GM18907 (cell line): ENCODE results near the gene PDYN.

ENCODE experiments used
- ATAC-seq: cut with Tn5 transposase; IDR thresholded peaks from one replicate; pipeline ENCODE4 v1.9.1; 2021; ENCODE audit warnings: mild to moderate bottlenecking, moderate library complexity; ENCODE audit not compliant: unreplicated experiment

The PDYN gene

GRCh38 chr20:1995531-1996310 is 1.9 kb upstream of the PDYN start:
- no peak for ATAC-seq

- no peak for ATAC-seq
Measured at GRCh38 chr20:1994627-1995026, 769 bp upstream of the PDYN start.

DNA sequence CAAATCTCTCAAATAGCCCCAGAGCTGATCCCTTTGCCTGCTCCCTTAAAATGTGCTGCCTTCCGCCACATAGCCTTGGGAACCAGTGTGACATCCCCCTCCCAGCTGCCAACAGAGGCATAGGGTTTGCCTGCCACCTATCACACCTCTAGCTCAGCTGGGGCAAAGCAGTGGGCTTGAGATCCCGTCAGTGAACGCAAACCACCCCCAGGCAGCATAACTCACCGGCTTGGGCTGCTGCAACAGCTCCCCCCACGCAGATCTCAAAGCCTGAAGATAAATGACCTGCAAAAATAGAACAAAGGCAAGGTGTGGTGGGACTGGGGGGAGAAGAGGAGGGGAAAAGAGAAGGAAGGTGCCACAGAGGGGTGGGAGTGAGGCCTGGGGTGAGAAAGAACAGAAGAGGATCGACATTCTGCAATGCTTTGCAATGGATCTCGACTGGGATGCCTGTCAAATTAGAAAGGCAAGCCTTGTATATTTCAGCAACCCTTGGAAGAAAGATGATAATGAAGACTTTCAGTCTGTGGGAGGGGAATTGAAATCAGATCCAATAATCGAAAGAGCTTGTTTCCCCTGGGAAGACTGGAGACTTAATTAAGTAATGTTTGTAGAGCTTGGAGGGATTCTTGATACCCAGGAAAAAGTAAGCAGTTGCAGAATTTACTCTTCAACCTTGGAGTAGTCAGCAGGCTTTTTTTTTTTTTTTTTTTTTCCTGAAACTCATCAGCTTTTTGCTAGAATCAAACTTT is 1.3 kb downstream of the PDYN start:
- ATAC-seq: no peak

- ATAC-seq: no peak
Measured at GRCh38 chr20:1987826-1988225, 6.0 kb downstream of the PDYN start.

- no peak for ATAC-seq
Measured at GRCh38 chr20:1983301-1983700, 10.6 kb downstream of the PDYN start.

GRCh38 chr20:1982686-1983085 is 11.2 kb downstream of the PDYN start:
- ATAC-seq: no peak

- no peak for ATAC-seq
Measured at GRCh38 chr20:1979106-1979778, 14.6 kb downstream of the PDYN start.

DNA sequence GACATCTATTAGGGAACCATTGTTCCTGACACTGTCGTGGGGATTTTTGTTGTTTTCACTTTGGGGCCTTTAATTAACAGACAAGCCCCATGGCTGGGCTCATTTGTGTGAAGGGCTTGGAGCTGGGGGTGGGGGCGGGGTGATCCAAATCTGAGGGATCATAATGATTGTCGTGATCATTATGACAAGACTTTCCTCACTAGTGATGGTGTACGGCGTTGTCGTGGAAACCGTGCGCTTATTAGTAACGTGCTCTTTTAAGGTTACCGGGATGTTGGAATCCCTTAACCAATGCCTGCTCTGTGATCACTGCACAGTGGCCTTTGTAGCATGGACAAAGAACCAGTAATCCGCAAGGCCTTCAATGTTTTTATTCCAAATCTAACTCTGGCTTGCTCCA is 18.6 kb downstream of the PDYN start:
- ATAC-seq: no peak

GRCh38 chr20:1973601-1974440 is 20.0 kb downstream of the PDYN start:
- no peak for ATAC-seq

- no peak for ATAC-seq
Measured at GRCh38 chr20:1971893-1972586, 21.8 kb downstream of the PDYN start.

DNA sequence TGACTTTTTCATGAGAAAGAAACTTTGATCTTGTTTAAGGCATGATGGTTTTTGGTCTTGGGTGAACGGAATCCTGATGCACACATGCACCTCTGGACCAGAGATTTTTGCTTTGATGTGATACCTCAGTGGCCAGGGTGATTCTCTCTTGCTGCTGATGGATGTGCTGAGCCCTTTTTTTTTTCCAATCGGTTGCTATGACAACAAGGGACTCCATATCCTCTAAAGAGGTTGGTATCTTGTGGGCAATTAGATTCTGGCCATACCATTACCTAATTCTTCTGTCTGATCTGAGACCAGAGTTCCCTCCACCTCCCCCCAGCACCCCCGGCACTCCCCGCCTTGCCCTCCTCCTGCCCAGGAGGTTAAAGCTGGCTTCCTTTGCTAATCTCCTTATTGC is 24.9 kb downstream of the PDYN start:
- ATAC-seq: no peak

GRCh38 chr20:1965520-1966351 is 28.1 kb downstream of the PDYN start:
- ATAC-seq: no peak

DNA sequence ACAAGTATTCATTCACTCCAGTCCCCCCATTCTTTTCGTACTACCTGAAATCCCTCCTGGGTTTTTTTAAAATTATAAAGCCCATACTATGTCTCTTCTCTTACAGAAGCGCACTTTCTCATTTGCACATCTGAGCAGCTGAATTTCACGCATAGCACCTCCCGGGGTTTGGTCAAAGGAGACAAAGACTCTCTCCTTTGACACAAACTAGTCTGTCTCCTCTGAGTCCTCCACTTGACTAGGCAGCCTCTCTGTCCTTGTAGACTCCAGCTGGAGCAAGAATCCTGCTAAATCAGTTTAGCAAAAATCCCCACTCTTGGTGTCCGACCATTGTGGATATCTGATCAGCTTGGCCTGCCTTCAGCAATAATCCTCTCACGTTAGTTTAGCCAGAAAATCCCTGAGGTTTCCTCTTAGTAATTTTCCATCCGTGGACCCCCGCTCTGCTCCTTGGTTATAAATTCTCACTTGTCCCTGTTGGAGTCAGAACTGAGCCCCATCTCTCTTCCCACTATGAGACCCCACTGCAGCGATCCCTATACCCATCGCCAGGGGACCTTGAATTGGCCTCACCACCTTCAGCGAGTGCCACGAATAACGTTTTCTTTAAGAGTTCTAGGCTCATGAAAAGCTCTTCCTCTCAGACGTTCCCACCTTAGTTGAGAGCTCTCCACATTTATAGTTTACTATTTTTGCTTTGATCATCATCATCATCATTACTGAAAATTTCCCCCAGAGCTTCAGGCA is 29.0 kb downstream of the PDYN start:
- ATAC-seq: no peak

- no peak for ATAC-seq
Measured at GRCh38 chr20:1964061-1964460, 29.8 kb downstream of the PDYN start.

- no peak for ATAC-seq
Measured at GRCh38 chr20:1961374-1961773, 32.5 kb downstream of the PDYN start.

GRCh38 chr20:1959156-1959555 is 34.7 kb downstream of the PDYN start:
- no peak for ATAC-seq

DNA sequence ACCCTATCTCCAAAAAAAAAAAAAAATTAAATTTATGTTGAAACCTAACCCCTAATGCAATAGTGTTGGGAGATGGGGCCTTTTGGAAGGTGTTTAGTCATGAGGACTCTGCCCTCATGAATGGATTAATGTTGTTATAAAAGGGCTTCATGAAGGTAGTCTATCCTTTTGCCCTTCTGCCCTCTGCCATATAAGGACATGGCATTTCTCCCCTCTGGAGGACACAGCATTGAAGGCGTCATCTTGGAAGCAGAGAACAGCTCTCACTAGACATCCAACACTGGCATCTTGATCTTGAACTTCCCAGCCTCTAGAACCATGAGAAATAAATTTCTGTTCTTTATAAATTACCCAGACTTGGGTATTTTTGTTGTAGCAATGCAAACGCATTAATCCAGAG is 35.4 kb downstream of the PDYN start:
- ATAC-seq: no peak

DNA sequence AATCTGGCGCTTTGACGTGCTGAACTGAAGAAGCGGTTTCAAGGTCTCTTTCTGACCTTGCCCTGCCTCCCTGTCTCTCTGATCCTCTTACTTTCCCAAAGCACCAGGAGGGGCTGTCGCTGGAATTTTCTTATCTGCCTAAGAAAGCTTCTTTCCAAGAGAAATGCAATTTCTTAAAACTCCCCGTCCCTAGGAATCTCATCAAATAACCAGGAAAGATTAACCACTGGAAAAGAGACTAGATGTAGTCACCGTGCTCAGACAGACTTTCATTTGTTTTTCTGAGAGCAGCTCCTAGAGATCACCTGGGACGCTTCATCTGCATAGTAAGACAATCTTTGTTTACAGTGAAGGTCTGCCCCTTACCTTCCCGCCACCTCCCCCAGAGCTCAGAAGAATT is 38.6 kb downstream of the PDYN start:
- no peak for ATAC-seq

GRCh38 chr20:1953621-1954020 is 40.2 kb downstream of the PDYN start:
- no peak for ATAC-seq
